GM12874 (cell line): Measurements from ENCODE around the gene LETM1.

ENCODE experiments used
- TF ChIP-seq, protein P1 (sequence below): IDR thresholded peaks from 2 replicates; pipeline ENCODE4 v1.5.1; 2011; ENCODE audit warnings: low read depth, mild to moderate bottlenecking, control low read depth, low read length, moderate library complexity; ENCODE audit not compliant: insufficient read depth

Gene LETM1

GRCh38 chr4:1779588-1780382 is 76.2 kb downstream of the LETM1 start:
- TF ChIP-seq, protein P1, sequence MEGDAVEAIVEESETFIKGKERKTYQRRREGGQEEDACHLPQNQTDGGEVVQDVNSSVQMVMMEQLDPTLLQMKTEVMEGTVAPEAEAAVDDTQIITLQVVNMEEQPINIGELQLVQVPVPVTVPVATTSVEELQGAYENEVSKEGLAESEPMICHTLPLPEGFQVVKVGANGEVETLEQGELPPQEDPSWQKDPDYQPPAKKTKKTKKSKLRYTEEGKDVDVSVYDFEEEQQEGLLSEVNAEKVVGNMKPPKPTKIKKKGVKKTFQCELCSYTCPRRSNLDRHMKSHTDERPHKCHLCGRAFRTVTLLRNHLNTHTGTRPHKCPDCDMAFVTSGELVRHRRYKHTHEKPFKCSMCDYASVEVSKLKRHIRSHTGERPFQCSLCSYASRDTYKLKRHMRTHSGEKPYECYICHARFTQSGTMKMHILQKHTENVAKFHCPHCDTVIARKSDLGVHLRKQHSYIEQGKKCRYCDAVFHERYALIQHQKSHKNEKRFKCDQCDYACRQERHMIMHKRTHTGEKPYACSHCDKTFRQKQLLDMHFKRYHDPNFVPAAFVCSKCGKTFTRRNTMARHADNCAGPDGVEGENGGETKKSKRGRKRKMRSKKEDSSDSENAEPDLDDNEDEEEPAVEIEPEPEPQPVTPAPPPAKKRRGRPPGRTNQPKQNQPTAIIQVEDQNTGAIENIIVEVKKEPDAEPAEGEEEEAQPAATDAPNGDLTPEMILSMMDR: no peak

GRCh38 chr4:1778642-1779392 is 77.1 kb downstream of the LETM1 start:
- TF ChIP-seq, protein P1: no peak

GRCh38 chr4:1777822-1778641 is 77.9 kb downstream of the LETM1 start:
- TF ChIP-seq, protein P1: no peak

DNA sequence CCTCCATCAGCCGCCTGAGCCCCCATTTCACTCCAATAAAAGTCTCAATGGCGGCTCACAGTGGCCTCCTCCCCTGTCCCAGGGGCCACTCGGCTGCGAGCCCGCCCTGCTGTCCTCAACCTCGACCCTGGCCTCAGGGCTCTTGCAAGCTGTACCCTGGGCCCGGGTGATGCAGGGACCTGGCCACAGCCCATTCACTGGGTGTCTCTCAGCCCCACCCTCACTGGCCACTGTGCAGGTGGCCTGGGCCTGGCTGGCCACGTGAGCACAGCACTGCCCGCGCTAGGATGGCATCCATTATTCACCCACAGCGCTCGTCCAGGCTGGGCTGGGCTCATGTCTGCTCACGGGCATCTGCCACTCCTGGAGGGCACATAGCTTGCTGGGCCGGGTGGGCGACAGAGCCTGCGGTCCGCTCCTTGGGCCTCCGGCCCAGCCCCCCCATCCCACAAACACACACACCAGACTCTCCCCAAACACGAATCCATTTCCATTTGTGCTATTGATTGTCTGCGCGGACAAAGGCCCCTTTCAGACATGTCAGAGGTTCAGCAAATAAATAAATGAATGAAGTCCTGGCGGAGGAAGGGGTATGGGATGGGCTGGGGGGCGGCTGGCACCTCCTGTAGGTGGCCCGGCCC is 79.3 kb downstream of the LETM1 start:
- TF ChIP-seq, protein P1: no peak

GRCh38 chr4:1775731-1776500 is 80.0 kb downstream of the LETM1 start:
- TF ChIP-seq, protein P1: no peak

GRCh38 chr4:1773754-1774153 is 82.2 kb downstream of the LETM1 start:
- TF ChIP-seq, protein P1: no peak
